ENCODE results near the gene IGF2. TPM values are rescaled to one million over a fixed set of nuclear protein-coding genes. Genes with fewer than 3 reads are reported as not detected.

The IGF2 gene
- total and polyA plus RNA-seq, 2 donors from 2014 or later: 10.2 to 30.5 TPM

DNA sequence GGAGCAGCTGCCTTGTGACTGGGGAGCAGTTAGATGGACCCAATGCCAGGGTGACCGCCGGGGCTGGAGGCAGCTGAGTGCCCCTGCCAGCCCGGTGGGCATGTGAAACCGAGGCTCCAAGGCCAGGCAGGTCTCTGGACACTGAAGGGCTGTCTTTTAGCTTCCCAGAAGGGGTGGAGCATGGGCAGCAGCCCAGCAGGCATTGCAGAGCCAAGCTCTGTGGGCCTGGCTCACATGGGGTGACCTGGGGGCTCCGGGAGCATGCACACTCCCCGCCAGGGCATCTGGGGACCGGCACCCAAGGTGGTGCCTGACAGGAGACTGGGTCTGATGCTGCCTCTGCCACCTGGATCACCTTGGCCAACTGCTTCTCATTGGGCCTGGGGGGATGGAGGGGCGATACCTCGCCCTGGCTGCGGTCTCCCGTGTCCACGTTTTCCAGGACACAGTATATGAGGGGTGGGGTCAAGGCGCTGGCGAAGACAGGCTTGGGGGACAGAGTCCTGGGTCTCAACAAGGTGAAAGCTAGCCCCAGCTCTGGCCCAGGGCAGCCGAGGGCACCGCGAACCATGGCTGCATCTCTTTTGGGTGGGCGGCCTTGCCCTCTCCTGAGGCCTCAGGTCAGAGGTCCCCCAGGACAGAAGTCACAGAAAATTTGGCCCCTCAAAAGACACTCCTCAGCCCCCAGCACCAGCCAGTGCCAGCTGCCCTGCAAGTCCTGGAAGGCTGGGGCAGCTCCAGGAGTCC, 18.3 kb upstream of the IGF2 start:
- Histone ChIP-seq H3K27ac (ENCODE audit: low read depth in 2 of 2, low read length in 2 of 2) (no peak overlapping the region), H3K36me3 (ENCODE audit: control insufficient read depth in 2 of 3, insufficient read depth in 3 of 3, low read length in 3 of 3) (no peaks in the 10 kb centered on the region), H3K4me3 (ENCODE audit: low read length in 3 of 3) (no peak overlapping the region), H3K27me3 (ENCODE audit: control insufficient read depth, insufficient read depth, low read length) (no peaks in the 10 kb centered on the region), H3K4me1 (ENCODE audit: control insufficient read depth in 2 of 3, insufficient read depth in 2 of 3, low read depth in 1 of 3, low read length in 3 of 3) (no peaks in the 10 kb centered on the region), H3K9me3 (ENCODE audit: control insufficient read depth in 2 of 3, insufficient read depth in 1 of 3, low read length in 3 of 3) (no peaks in the 10 kb centered on the region), H3K9ac (ENCODE audit: low read length in 3 of 3) (no peak overlapping the region)
- intact Hi-C loops (cut with DNase I): loop anchor here (10.0 kb wide), 2 partner anchors 323 to 503 kb away; partner anchors contain the start of genes SYT8 and TNNI2
- TF ChIP-seq, protein P1, sequence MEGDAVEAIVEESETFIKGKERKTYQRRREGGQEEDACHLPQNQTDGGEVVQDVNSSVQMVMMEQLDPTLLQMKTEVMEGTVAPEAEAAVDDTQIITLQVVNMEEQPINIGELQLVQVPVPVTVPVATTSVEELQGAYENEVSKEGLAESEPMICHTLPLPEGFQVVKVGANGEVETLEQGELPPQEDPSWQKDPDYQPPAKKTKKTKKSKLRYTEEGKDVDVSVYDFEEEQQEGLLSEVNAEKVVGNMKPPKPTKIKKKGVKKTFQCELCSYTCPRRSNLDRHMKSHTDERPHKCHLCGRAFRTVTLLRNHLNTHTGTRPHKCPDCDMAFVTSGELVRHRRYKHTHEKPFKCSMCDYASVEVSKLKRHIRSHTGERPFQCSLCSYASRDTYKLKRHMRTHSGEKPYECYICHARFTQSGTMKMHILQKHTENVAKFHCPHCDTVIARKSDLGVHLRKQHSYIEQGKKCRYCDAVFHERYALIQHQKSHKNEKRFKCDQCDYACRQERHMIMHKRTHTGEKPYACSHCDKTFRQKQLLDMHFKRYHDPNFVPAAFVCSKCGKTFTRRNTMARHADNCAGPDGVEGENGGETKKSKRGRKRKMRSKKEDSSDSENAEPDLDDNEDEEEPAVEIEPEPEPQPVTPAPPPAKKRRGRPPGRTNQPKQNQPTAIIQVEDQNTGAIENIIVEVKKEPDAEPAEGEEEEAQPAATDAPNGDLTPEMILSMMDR (IDR thresholded peaks at IDR 0.05; ENCODE audit: borderline replicate concordance, extremely low read depth, insufficient read depth): no peak
- DNase-seq (no peak), FAIRE-seq (no peak)

GRCh38 chr11:2156416-2157182, 17.4 kb upstream of the IGF2 start:
- no peak overlapping the region for H3K27ac ChIP-seq (ENCODE audit: low read depth in 2 of 2, low read length in 2 of 2)
- H3K4me1 ChIP-seq (ENCODE audit: control insufficient read depth in 2 of 3, insufficient read depth in 2 of 3, low read depth in 1 of 3, low read length in 3 of 3): peaks cover 0 to 2% (median 0%) of the 10 kb centered on the region in 3 donors
- no peaks in the 10 kb centered on the region for H3K36me3 ChIP-seq (ENCODE audit: control insufficient read depth in 2 of 3, insufficient read depth in 3 of 3, low read length in 3 of 3)
- no peak overlapping the region for H3K4me3 ChIP-seq (ENCODE audit: low read length in 3 of 3)
- H3K27me3 ChIP-seq (ENCODE audit: control insufficient read depth, insufficient read depth, low read length): no peaks in the 10 kb centered on the region
- intact Hi-C loops (cut with DNase I): loop anchor here (10.0 kb wide), 2 partner anchors 322 to 502 kb away; partner anchors contain the start of genes SYT8 and TNNI2
- TF ChIP-seq, protein P1 (IDR thresholded peaks at IDR 0.05; ENCODE audit: borderline replicate concordance, extremely low read depth, insufficient read depth): peak; percentile 82
- DNase-seq (peak in 4 of 5 donors; percentile 78 to 89 (median 85)), FAIRE-seq (no peak)
- H3K9ac ChIP-seq (ENCODE audit: low read length in 3 of 3): no peak overlapping the region
- H3K9me3 ChIP-seq (ENCODE audit: control insufficient read depth in 2 of 3, insufficient read depth in 1 of 3, low read length in 3 of 3): no peaks in the 10 kb centered on the region

GRCh38 chr11:2155511-2155910, 16.3 kb upstream of the IGF2 start:
- Histone ChIP-seq H3K27ac (ENCODE audit: low read depth in 2 of 2, low read length in 2 of 2) (no peak overlapping the region), H3K27me3 (ENCODE audit: control insufficient read depth, insufficient read depth, low read length) (no peaks in the 10 kb centered on the region), H3K4me1 (ENCODE audit: control insufficient read depth in 2 of 3, insufficient read depth in 2 of 3, low read depth in 1 of 3, low read length in 3 of 3) (peaks cover 0 to 2% (median 0%) of the 10 kb centered on the region in 3 donors), H3K36me3 (ENCODE audit: control insufficient read depth in 2 of 3, insufficient read depth in 3 of 3, low read length in 3 of 3) (no peaks in the 10 kb centered on the region), H3K4me3 (ENCODE audit: low read length in 3 of 3) (no peak overlapping the region), H3K9me3 (ENCODE audit: control insufficient read depth in 2 of 3, insufficient read depth in 1 of 3, low read length in 3 of 3) (no peaks in the 10 kb centered on the region), H3K9ac (ENCODE audit: low read length in 3 of 3) (no peak overlapping the region)
- intact Hi-C loops (cut with DNase I): loop anchor here (10.0 kb wide), 2 partner anchors 321 to 501 kb away; partner anchors contain the start of genes SYT8 and TNNI2
- DNase-seq (no peak), FAIRE-seq (no peak)
- TF ChIP-seq, protein P1 (IDR thresholded peaks at IDR 0.05; ENCODE audit: borderline replicate concordance, extremely low read depth, insufficient read depth): no peak
